Esophagus (tissue), 2 donors: ENCODE data around the gene SCUBE3. TPM values are rescaled to one million over a fixed set of nuclear protein-coding genes. Genes with fewer than 3 reads are reported as not detected.

Experiments used
- H3K27ac ChIP-seq, 2 donors: one replicate each; pipeline ENCODE4 v1.5.1; 2013; ENCODE audit warnings: low read depth in 2 of 2, mild to moderate bottlenecking in 2 of 2, inconsistent platforms in 1 of 2, low read length in 1 of 2, moderate library complexity in 1 of 2
- H3K27me3 ChIP-seq, 2 donors: one replicate each; pipeline ENCODE4 v1.6.1; 2013; ENCODE audit warnings: low read length in 2 of 2, control low read depth in 1 of 2, mild to moderate bottlenecking in 1 of 2; ENCODE audit not compliant: insufficient read depth in 2 of 2, control insufficient read depth in 1 of 2
- H3K36me3 ChIP-seq, 2 donors: one replicate each; pipeline ENCODE4 v1.6.1; 2013; ENCODE audit warnings: low read length in 1 of 2; ENCODE audit not compliant: control insufficient read depth in 2 of 2, insufficient read depth in 2 of 2
- H3K4me1 ChIP-seq, 2 donors: one replicate each; pipeline ENCODE4 v1.6.1; 2013; ENCODE audit warnings: low read length in 1 of 2; ENCODE audit not compliant: control insufficient read depth in 2 of 2, insufficient read depth in 2 of 2
- H3K4me3 ChIP-seq, 2 donors: one replicate each; pipeline ENCODE4 v1.5.1; 2013; ENCODE audit warnings: low read length in 2 of 2, mild to moderate bottlenecking in 2 of 2, low read depth in 1 of 2, moderate library complexity in 1 of 2
- H3K9me3 ChIP-seq, 2 donors: one replicate each; pipeline ENCODE4 v1.6.1; 2013; ENCODE audit warnings: mild to moderate bottlenecking in 2 of 2, low read depth in 1 of 2, low read length in 1 of 2, moderate library complexity in 1 of 2; ENCODE audit not compliant: control insufficient read depth in 2 of 2, insufficient read depth in 1 of 2
- WGBS, 2 donors: extraction: QIAGEN DNeasy Blood & Tissue Kit; methylation state at CpG; one replicate each; pipeline ENCODE4 v1.1.7; 2013; 5-methylcytosine and 5-hydroxymethylcytosine counted together
- polyA plus RNA-seq, 2 donors: library from polyadenylated mRNA; stranded (reverse); fragments of 200-250 nt; gene quantifications; one replicate each; pipeline ENCODE4 v1.2.3, GENCODE V29; 2013
- donor health status: healthy with polysubstance abuse.
- donor health status: Bipolar disorder and iron deficiency.

SCUBE3 gene
- polyA plus RNA-seq, 2 donors: 0.12 to 0.14 TPM

- no peak overlapping the region for H3K27ac ChIP-seq
- no peaks in the 10 kb centered on the region for H3K36me3 ChIP-seq
- H3K9me3 ChIP-seq: no peaks in the 10 kb centered on the region
- 95 to 98% methylated on average over 2 of the region's 2 CpGs for WGBS, 2 donors
- H3K4me3 ChIP-seq: no peak overlapping the region
- H3K27me3 ChIP-seq: no peaks in the 10 kb centered on the region
- H3K4me1 ChIP-seq: no peaks in the 10 kb centered on the region
Measured at GRCh38 chr6:35272005-35272404, 58.2 kb downstream of the SCUBE3 start.

GRCh38 chr6:35273822-35274559, 60.2 kb downstream of the SCUBE3 start:
- Histone ChIP-seq H3K9me3 (no peaks in the 10 kb centered on the region), H3K4me1 (no peaks in the 10 kb centered on the region), H3K27ac (no peak overlapping the region), H3K36me3 (no peaks in the 10 kb centered on the region), H3K27me3 (no peaks in the 10 kb centered on the region), H3K4me3 (no peak overlapping the region)
- 86 to 90% methylated on average over 4 of the region's 4 CpGs for WGBS, 2 donors

GRCh38 chr6:35275744-35276260, 62.0 kb downstream of the SCUBE3 start:
- Histone ChIP-seq H3K27me3 (no peaks in the 10 kb centered on the region), H3K4me1 (no peaks in the 10 kb centered on the region), H3K27ac (no peak overlapping the region), H3K36me3 (no peaks in the 10 kb centered on the region), H3K9me3 (no peaks in the 10 kb centered on the region), H3K4me3 (no peak overlapping the region)
- WGBS, 2 donors: 83 to 84% methylated on average over 4 of the region's 4 CpGs

GRCh38 chr6:35278708-35279107, 65.0 kb downstream of the SCUBE3 start:
- no peaks in the 10 kb centered on the region for H3K4me1 ChIP-seq
- no peak overlapping the region for H3K27ac ChIP-seq
- H3K9me3 ChIP-seq: no peaks in the 10 kb centered on the region
- no peaks in the 10 kb centered on the region for H3K27me3 ChIP-seq
- H3K36me3 ChIP-seq: peaks cover 0 to 5% of the 10 kb centered on the region in 2 donors
- 95% methylated on average over 3 of the region's 3 CpGs for WGBS, 2 donors
- no peak overlapping the region for H3K4me3 ChIP-seq

- peaks cover 0 to 8% of the 10 kb centered on the region in 2 donors for H3K36me3 ChIP-seq
- H3K4me3 ChIP-seq: no peak overlapping the region
- H3K9me3 ChIP-seq: no peaks in the 10 kb centered on the region
- H3K27ac ChIP-seq: no peak overlapping the region
- H3K27me3 ChIP-seq: no peaks in the 10 kb centered on the region
- H3K4me1 ChIP-seq: no peaks in the 10 kb centered on the region
- 67 to 70% methylated on average over 4 of the region's 4 CpGs for WGBS, 2 donors
Measured at GRCh38 chr6:35280903-35281302, 67.1 kb downstream of the SCUBE3 start.

GRCh38 chr6:35282472-35282871, 68.7 kb downstream of the SCUBE3 start:
- WGBS, 2 donors: 94 to 96% methylated on average over 2 of the region's 2 CpGs
- H3K27me3 ChIP-seq: no peaks in the 10 kb centered on the region
- peaks cover 0 to 4% of the 10 kb centered on the region in 2 donors for H3K4me1 ChIP-seq
- no peaks in the 10 kb centered on the region for H3K9me3 ChIP-seq
- H3K36me3 ChIP-seq: peaks cover 6 to 14% of the 10 kb centered on the region in 2 donors
- no peak overlapping the region for H3K27ac ChIP-seq
- H3K4me3 ChIP-seq: no peak overlapping the region

GRCh38 chr6:35283361-35283760, 69.6 kb downstream of the SCUBE3 start:
- no peak overlapping the region for H3K27ac ChIP-seq
- 66 to 93% methylated on average over 2 of the region's 2 CpGs for WGBS, 2 donors
- H3K4me3 ChIP-seq: no peak overlapping the region
- H3K4me1 ChIP-seq: peaks cover 0 to 6% of the 10 kb centered on the region in 2 donors
- peaks cover 12 to 19% of the 10 kb centered on the region in 2 donors for H3K36me3 ChIP-seq
- H3K27me3 ChIP-seq: no peaks in the 10 kb centered on the region
- H3K9me3 ChIP-seq: no peaks in the 10 kb centered on the region

GRCh38 chr6:35287671-35288396, 74.1 kb downstream of the SCUBE3 start:
- H3K9me3 ChIP-seq: no peaks in the 10 kb centered on the region
- no peak overlapping the region for H3K27ac ChIP-seq
- 91% methylated on average over 12 of the region's 12 CpGs for WGBS, 2 donors
- peaks cover 0 to 6% of the 10 kb centered on the region in 2 donors for H3K4me1 ChIP-seq
- no peaks in the 10 kb centered on the region for H3K27me3 ChIP-seq
- H3K36me3 ChIP-seq: peaks cover 27 to 48% of the 10 kb centered on the region in 2 donors
- no peak overlapping the region for H3K4me3 ChIP-seq

- no peak overlapping the region for H3K4me3 ChIP-seq
- WGBS, 2 donors: 72 to 73% methylated on average over 4 of the region's 4 CpGs
- peaks cover 0 to 6% of the 10 kb centered on the region in 2 donors for H3K4me1 ChIP-seq
- H3K36me3 ChIP-seq: peaks cover 27 to 47% of the 10 kb centered on the region in 2 donors
- no peaks in the 10 kb centered on the region for H3K9me3 ChIP-seq
- no peaks in the 10 kb centered on the region for H3K27me3 ChIP-seq
- H3K27ac ChIP-seq: no peak overlapping the region
Measured at GRCh38 chr6:35288834-35289233, 75.1 kb downstream of the SCUBE3 start.
